ENCODE data around the gene CRTC1.

The CRTC1 gene

GRCh38 chr19:18762125-18763023, 78.9 kb downstream of the CRTC1 start:
- H3K4me1 Mint-ChIP-seq, result no peaks in the 10 kb centered on the region
- H3K27me3 Mint-ChIP-seq, result no peaks in the 10 kb centered on the region
- no peak overlapping the region for H3K27ac Mint-ChIP-seq
- DNase-seq (no peak), ATAC-seq (no peak)
- H3K4me3 Mint-ChIP-seq, result no peak overlapping the region
- H3K9me3 Mint-ChIP-seq, result no peaks in the 10 kb centered on the region
- H3K36me3 Mint-ChIP-seq (ENCODE audit: low read depth), result no peaks in the 10 kb centered on the region

- Mint-ChIP-seq H3K27ac (no peak overlapping the region), H3K9me3 (no peaks in the 10 kb centered on the region), H3K36me3 (ENCODE audit: low read depth) (no peaks in the 10 kb centered on the region), H3K27me3 (no peaks in the 10 kb centered on the region), H3K4me3 (no peak overlapping the region), H3K4me1 (no peaks in the 10 kb centered on the region)
- no peak for DNase-seq
- ATAC-seq, result no peak
Observed at GRCh38 chr19:18763674-18764590, 80.5 kb downstream of the CRTC1 start.

- Mint-ChIP-seq H3K36me3 (ENCODE audit: low read depth) (no peaks in the 10 kb centered on the region), H3K27me3 (no peaks in the 10 kb centered on the region), H3K4me3 (no peak overlapping the region), H3K9me3 (no peaks in the 10 kb centered on the region), H3K4me1 (no peaks in the 10 kb centered on the region), H3K27ac (no peak overlapping the region)
- ATAC-seq (no peak), DNase-seq (no peak)
Observed at GRCh38 chr19:18764591-18765051, 81.1 kb downstream of the CRTC1 start.

GRCh38 chr19:18765224-18765623, 81.7 kb downstream of the CRTC1 start:
- ATAC-seq (no peak), DNase-seq (no peak)
- Mint-ChIP-seq H3K9me3 (no peaks in the 10 kb centered on the region), H3K27me3 (no peaks in the 10 kb centered on the region), H3K36me3 (ENCODE audit: low read depth) (no peaks in the 10 kb centered on the region), H3K4me3 (no peak overlapping the region), H3K4me1 (no peaks in the 10 kb centered on the region), H3K27ac (no peak overlapping the region)

GRCh38 chr19:18768046-18768771, 84.7 kb downstream of the CRTC1 start:
- H3K27me3 Mint-ChIP-seq, result no peaks in the 10 kb centered on the region
- DNase-seq (no peak), ATAC-seq (no peak)
- peaks cover 4% of the 10 kb centered on the region for H3K4me1 Mint-ChIP-seq
- no peak overlapping the region for H3K4me3 Mint-ChIP-seq
- no peaks in the 10 kb centered on the region for H3K9me3 Mint-ChIP-seq
- H3K27ac Mint-ChIP-seq, result no peak overlapping the region
- H3K36me3 Mint-ChIP-seq (ENCODE audit: low read depth), result peaks cover 2% of the 10 kb centered on the region

- ATAC-seq, result no peak
- Mint-ChIP-seq H3K9me3 (no peaks in the 10 kb centered on the region), H3K4me3 (no peak overlapping the region), H3K27me3 (no peaks in the 10 kb centered on the region), H3K27ac (no peak overlapping the region), H3K4me1 (peaks cover 4% of the 10 kb centered on the region), H3K36me3 (ENCODE audit: low read depth) (peaks cover 2% of the 10 kb centered on the region)
- DNase-seq, result no peak
Observed at GRCh38 chr19:18768997-18769891, 85.8 kb downstream of the CRTC1 start.

GRCh38 chr19:18769989-18770528, 86.6 kb downstream of the CRTC1 start:
- no peak overlapping the region for H3K4me3 Mint-ChIP-seq
- no peaks in the 10 kb centered on the region for H3K27me3 Mint-ChIP-seq
- H3K4me1 Mint-ChIP-seq, result peaks cover 4% of the 10 kb centered on the region
- H3K36me3 Mint-ChIP-seq (ENCODE audit: low read depth), result peaks cover 2% of the 10 kb centered on the region
- DNase-seq (no peak), ATAC-seq (no peak)
- no peak overlapping the region for H3K27ac Mint-ChIP-seq
- H3K9me3 Mint-ChIP-seq, result no peaks in the 10 kb centered on the region

- ATAC-seq (no peak), DNase-seq (no peak)
- Mint-ChIP-seq H3K4me1 (peaks cover 4% of the 10 kb centered on the region), H3K27ac (no peak overlapping the region), H3K4me3 (no peak overlapping the region), H3K36me3 (ENCODE audit: low read depth) (peaks cover 2% of the 10 kb centered on the region), H3K9me3 (no peaks in the 10 kb centered on the region), H3K27me3 (no peaks in the 10 kb centered on the region)
Observed at GRCh38 chr19:18770663-18771327, 87.3 kb downstream of the CRTC1 start.

- H3K27me3 Mint-ChIP-seq, result no peaks in the 10 kb centered on the region
- peaks cover 4% of the 10 kb centered on the region for H3K4me1 Mint-ChIP-seq
- DNase-seq, result no peak
- H3K4me3 Mint-ChIP-seq, result no peak overlapping the region
- no peak for ATAC-seq
- H3K27ac Mint-ChIP-seq, result no peak overlapping the region
- no peaks in the 10 kb centered on the region for H3K9me3 Mint-ChIP-seq
- peaks cover 2% of the 10 kb centered on the region for H3K36me3 Mint-ChIP-seq (ENCODE audit: low read depth)
Observed at GRCh38 chr19:18771328-18772242, 88.1 kb downstream of the CRTC1 start.

- no peaks in the 10 kb centered on the region for H3K9me3 Mint-ChIP-seq
- no peaks in the 10 kb centered on the region for H3K27me3 Mint-ChIP-seq
- no peak overlapping the region for H3K4me3 Mint-ChIP-seq
- DNase-seq, result no peak
- no peak overlapping the region for H3K27ac Mint-ChIP-seq
- H3K36me3 Mint-ChIP-seq (ENCODE audit: low read depth), result peaks cover 2% of the 10 kb centered on the region
- ATAC-seq, result no peak
- peaks cover 4% of the 10 kb centered on the region for H3K4me1 Mint-ChIP-seq
Observed at GRCh38 chr19:18772620-18773587, 89.4 kb downstream of the CRTC1 start.

GRCh38 chr19:18773682-18774081, 90.2 kb downstream of the CRTC1 start:
- H3K9me3 Mint-ChIP-seq, result no peaks in the 10 kb centered on the region
- no peak for ATAC-seq
- peaks cover 2% of the 10 kb centered on the region for H3K36me3 Mint-ChIP-seq (ENCODE audit: low read depth)
- H3K27ac Mint-ChIP-seq, result no peak overlapping the region
- no peak overlapping the region for H3K4me3 Mint-ChIP-seq
- no peaks in the 10 kb centered on the region for H3K27me3 Mint-ChIP-seq
- no peak for DNase-seq
- H3K4me1 Mint-ChIP-seq, result peaks cover 7% of the 10 kb centered on the region
